M059J (cell line): ENCODE data around the gene CDX1. TPM values are rescaled to one million over a fixed set of nuclear protein-coding genes. Genes with fewer than 3 reads are reported as not detected.

Experiments
- DNase-seq: peaks from one replicate; pipeline ENCODE4 v3.0.0-alpha.2; 2012; ENCODE audit warnings: low read depth
- total RNA-seq: library from RNA; depleted of rRNA; stranded (reverse); fragments of >200 nt; shearing (Covaris generic); gene quantifications from 2 replicates; pipeline ENCODE4 v1.2.3, GENCODE V29; 2014

Gene CDX1
- total RNA-seq, 1 experiment from 2014 or later, result not detected

- DNase-seq, result no peak
Measured at GRCh38 chr5:150146235-150146634, 20.3 kb upstream of the CDX1 start.

GRCh38 chr5:150146862-150147601 lies 19.5 kb upstream of the CDX1 start:
- no peak for DNase-seq

GRCh38 chr5:150147670-150148069 lies 18.9 kb upstream of the CDX1 start:
- DNase-seq, result no peak

- DNase-seq, result no peak
Measured at GRCh38 chr5:150148117-150148927, 18.3 kb upstream of the CDX1 start.

GRCh38 chr5:150149618-150150017 lies 17.0 kb upstream of the CDX1 start:
- no peak for DNase-seq

- DNase-seq, result no peak
Measured at GRCh38 chr5:150152636-150153462, 13.7 kb upstream of the CDX1 start.

- no peak for DNase-seq
Measured at GRCh38 chr5:150153483-150153882, 13.1 kb upstream of the CDX1 start.

- peak; percentile 68 for DNase-seq
Measured at GRCh38 chr5:150153957-150154617, 12.5 kb upstream of the CDX1 start.

- peak; percentile 52 for DNase-seq
Measured at GRCh38 chr5:150154618-150155128, 11.9 kb upstream of the CDX1 start.

- DNase-seq, result peak; percentile 84
Measured at GRCh38 chr5:150155258-150156026, 11.1 kb upstream of the CDX1 start, which contains the start of gene PDGFRB. TSS of gene PDGFRB (minus strand) at chr5:150155845. CDS start at chr5:150137047, 18,798 bp downstream.

GRCh38 chr5:150156027-150156368 lies 10.6 kb upstream of the CDX1 start:
- no peak for DNase-seq

GRCh38 chr5:150156540-150156939 lies 10.0 kb upstream of the CDX1 start:
- DNase-seq, result no peak

GRCh38 chr5:150157168-150157567 lies 9.4 kb upstream of the CDX1 start:
- DNase-seq, result no peak

GRCh38 chr5:150158170-150158949 lies 8.2 kb upstream of the CDX1 start:
- DNase-seq, result no peak

- no peak for DNase-seq
Measured at GRCh38 chr5:150159031-150159430, 7.5 kb upstream of the CDX1 start.

GRCh38 chr5:150159741-150160179 lies 6.8 kb upstream of the CDX1 start:
- no peak for DNase-seq

- no peak for DNase-seq
Measured at GRCh38 chr5:150160448-150161081, 6.0 kb upstream of the CDX1 start.

GRCh38 chr5:150161242-150162141 lies 5.1 kb upstream of the CDX1 start:
- DNase-seq, result peak; percentile 73
